Cardiac fibroblast (primary cell): ENCODE data around the gene KCNH8.

Source experiments
- DNase-seq, 2 donors: peaks; one replicate each; pipeline versions ENCODE4 v3.0.0 to v3.0.0-alpha.2; 2010; ENCODE audit warnings: low read depth in 2 of 2
- H3K4me3 ChIP-seq, 2 donors: replicated peaks in 1 of 2; 1 replicate in 1 of 2; 2 replicates in 1 of 2; pipeline ENCODE4 v1.5.1; 2011; ENCODE audit warnings: low read depth in 2 of 2, low read length in 2 of 2, mild to moderate bottlenecking in 2 of 2, moderate library complexity in 1 of 2
- TF ChIP-seq, protein P1 (sequence below): IDR thresholded peaks from one replicate; pipeline ENCODE4 v1.5.1; 2011; ENCODE audit warnings: low read depth, mild to moderate bottlenecking, low read length, inconsistent platforms

KCNH8 gene

GRCh38 chr3:19446687-19447086 lies 298.4 kb downstream of the KCNH8 start:
- H3K4me3 ChIP-seq = no peak overlapping the region
- TF ChIP-seq, protein P1, sequence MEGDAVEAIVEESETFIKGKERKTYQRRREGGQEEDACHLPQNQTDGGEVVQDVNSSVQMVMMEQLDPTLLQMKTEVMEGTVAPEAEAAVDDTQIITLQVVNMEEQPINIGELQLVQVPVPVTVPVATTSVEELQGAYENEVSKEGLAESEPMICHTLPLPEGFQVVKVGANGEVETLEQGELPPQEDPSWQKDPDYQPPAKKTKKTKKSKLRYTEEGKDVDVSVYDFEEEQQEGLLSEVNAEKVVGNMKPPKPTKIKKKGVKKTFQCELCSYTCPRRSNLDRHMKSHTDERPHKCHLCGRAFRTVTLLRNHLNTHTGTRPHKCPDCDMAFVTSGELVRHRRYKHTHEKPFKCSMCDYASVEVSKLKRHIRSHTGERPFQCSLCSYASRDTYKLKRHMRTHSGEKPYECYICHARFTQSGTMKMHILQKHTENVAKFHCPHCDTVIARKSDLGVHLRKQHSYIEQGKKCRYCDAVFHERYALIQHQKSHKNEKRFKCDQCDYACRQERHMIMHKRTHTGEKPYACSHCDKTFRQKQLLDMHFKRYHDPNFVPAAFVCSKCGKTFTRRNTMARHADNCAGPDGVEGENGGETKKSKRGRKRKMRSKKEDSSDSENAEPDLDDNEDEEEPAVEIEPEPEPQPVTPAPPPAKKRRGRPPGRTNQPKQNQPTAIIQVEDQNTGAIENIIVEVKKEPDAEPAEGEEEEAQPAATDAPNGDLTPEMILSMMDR = no peak
- no peak for DNase-seq

DNA sequence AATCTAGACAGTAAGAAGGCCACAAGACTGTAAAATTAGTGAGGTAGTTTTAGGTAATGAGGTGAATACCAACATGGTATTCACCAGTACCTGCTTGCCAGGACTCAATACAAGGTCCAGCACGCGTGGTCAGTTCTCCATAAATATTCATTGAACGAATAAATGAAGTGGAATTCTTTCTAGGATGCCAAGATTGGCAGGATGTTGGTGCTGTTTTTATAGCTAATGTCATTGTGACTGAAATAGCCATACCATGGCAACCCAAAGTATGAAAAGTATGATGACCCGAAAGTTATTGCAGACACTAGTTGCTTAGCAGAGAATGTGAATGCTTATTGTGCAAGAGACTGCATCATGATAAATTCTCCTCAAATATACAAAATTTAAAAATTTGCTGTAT lies 307.2 kb downstream of the KCNH8 start:
- no peak overlapping the region for H3K4me3 ChIP-seq
- TF ChIP-seq, protein P1 = no peak
- DNase-seq = no peak

GRCh38 chr3:19456738-19457137 lies 308.4 kb downstream of the KCNH8 start:
- TF ChIP-seq, protein P1 = no peak
- no peak overlapping the region for H3K4me3 ChIP-seq
- no peak for DNase-seq

- H3K4me3 ChIP-seq = no peak overlapping the region
- DNase-seq = no peak
- TF ChIP-seq, protein P1 = no peak
Measured at GRCh38 chr3:19457449-19457848, 309.1 kb downstream of the KCNH8 start.

DNA sequence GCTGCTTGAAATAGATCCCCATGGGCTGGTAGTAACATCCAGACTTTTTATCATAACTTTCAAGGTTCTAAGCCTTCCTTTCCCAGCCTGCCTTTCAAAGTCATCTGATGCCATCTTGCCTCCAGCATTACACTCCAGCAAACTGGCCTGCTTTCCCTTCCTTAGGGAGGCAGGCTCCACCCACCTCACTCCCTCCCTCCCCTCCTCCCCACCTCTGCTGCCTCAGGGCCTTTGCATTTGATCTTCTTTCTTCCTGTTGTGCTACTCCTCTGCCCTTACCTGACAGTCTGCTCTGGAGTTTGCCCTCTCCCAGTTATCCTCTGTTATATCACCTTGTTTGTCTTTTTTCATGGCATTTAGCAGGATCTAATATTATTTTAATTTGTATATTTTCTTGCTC lies 319.5 kb downstream of the KCNH8 start:
- no peak overlapping the region for H3K4me3 ChIP-seq
- no peak for DNase-seq
- TF ChIP-seq, protein P1 = no peak

DNA sequence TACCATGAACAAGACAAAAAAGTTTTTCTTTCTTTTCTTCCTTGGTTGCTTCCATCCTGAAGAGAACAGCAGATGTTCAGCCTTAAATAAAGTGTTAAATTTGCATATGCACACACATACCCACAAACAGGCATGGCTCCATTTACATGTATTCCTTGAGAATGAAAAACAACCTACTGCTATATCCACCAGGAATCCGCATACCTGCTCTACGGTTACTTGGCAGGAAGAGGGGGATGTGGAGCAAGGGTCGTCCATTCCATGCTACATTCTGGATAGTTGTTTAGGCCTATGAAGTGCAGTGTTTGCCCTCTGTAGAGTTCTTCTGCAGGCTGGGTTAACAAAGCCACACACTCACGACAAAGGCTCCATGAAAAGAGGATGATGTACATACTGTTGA lies 322.8 kb downstream of the KCNH8 start:
- no peak overlapping the region for H3K4me3 ChIP-seq
- TF ChIP-seq, protein P1 = no peak
- DNase-seq = no peak

DNA sequence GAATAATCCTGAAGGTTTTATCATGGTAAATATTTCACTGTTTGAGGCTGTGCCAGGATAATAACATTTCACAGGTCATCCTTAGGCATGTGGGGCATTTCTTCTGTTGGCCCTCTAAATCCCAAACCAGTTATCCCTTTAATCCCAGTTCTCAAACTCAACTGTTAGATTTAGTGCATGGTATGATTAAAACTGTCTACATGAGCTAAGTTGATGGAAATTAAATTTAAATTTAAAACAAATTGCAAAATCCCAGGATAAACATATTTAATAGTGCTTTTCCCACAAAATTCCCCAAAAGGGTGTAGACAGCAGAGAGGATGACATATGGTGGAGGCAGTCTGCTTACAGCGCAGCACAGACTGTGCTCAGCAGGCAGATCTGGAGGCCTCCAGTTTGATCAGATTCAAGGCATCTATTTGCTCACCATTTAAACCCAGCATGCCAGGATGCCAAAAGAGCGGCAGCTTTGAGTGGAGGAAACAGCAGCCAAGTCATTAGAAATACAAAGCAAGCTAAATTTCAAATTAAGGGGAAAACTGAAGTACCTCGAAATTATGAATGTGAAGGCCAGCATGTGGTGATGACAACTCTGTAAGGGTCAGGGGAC lies 325.8 kb downstream of the KCNH8 start:
- no peak overlapping the region for H3K4me3 ChIP-seq
- TF ChIP-seq, protein P1 = no peak
- DNase-seq = no peak
